Activated gamma-delta T cell treated with Interleukin-2 at 50 U/mL for 16 hours (primary cell): ENCODE measurements around the gene NUDT8.

Experiments used
- DNase-seq: peaks from one replicate; pipeline ENCODE4 v3.0.0-alpha.2; 2020

NUDT8 gene

DNA sequence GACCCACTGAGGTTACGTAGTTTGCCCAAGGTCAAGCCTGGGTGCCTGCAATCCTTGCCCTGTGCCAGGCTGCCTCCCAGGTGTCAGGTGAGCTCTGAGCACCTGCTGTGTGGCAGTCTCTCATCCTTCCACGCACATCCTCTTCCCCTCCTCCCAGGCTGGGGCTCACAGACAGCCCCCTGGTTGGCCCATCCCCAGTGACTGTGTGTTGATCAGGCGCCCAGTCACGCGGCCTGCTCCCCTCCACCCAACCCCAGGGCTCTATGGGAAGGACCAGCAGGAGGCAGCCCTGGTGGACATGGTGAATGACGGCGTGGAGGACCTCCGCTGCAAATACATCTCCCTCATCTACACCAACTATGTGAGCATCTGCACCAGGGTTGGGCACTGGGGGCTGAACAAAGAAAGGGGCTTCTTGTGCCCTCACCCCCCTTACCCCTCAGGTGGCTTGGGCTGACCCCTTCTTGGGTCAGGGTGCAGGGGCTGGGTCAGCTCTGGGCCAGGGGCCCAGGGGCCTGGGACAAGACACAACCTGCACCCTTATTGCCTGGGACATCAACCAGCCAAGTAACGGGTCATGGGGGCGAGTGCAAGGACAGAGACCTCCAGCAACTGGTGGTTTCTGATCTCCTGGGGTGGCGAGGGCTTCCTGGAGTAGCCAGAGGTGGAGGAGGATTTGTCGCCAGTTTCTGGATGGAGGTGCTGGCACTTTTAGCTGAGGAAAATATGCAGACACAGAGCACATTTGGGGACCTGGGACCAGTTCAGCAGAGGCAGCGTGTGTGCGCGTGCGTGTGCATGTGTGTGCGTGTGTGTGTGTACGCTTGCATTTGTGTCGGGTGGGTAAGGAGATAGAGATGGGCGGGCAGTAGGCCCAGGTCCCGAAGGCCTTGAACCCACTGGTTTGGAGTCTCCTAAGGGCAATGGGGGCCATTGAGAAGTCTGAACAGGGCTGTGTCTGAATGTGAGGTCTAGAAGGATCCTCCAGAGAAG, 44.6 kb downstream of the NUDT8 start:
- no peak for DNase-seq

DNA sequence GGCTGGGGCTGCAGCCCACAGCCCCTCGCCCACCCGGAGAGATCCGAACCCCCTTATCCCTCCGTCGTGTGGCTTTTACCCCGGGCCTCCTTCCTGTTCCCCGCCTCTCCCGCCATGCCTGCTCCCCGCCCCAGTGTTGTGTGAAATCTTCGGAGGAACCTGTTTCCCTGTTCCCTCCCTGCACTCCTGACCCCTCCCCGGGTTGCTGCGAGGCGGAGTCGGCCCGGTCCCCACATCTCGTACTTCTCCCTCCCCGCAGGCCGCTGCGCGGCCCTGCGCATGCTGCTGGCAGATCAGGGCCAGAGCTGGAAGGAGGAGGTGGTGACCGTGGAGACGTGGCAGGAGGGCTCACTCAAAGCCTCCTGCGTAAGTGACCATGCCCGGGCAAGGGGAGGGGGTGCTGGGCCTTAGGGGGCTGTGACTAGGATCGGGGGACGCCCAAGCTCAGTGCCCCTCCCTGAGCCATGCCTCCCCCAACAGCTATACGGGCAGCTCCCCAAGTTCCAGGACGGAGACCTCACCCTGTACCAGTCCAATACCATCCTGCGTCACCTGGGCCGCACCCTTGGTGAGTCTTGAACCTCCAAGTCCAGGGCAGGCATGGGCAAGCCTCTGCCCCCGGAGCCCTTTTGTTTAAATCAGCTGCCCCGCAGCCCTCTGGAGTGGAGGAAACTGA, 45.4 kb downstream of the NUDT8 start:
- DNase-seq = no peak

DNA sequence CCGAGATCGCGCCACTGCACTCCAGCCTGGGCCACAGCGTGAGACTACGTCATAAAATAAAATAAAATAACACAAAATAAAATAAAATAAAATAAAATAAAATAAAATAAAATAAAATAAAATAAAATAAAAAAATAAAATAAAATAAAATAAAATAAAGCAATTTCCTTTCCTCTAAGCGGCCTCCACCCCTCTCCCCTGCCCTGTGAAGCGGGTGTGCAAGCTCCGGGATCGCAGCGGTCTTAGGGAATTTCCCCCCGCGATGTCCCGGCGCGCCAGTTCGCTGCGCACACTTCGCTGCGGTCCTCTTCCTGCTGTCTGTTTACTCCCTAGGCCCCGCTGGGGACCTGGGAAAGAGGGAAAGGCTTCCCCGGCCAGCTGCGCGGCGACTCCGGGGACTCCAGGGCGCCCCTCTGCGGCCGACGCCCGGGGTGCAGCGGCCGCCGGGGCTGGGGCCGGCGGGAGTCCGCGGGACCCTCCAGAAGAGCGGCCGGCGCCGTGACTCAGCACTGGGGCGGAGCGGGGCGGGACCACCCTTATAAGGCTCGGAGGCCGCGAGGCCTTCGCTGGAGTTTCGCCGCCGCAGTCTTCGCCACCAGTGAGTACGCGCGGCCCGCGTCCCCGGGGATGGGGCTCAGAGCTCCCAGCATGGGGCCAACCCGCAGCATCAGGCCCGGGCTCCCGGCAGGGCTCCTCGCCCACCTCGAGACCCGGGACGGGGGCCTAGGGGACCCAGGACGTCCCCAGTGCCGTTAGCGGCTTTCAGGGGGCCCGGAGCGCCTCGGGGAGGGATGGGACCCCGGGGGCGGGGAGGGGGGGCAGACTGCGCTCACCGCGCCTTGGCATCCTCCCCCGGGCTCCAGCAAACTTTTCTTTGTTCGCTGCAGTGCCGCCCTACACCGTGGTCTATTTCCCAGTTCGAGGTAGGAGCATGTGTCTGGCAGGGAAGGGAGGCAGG, 46.2 kb downstream of the NUDT8 start, which contains the start of gene GSTP1:
Gene GSTP1 (plus strand): TSS at position 566 of the 958 bp plus-strand sequence. CDS start 32 bp downstream, at position 598.
- DNase-seq = peak; percentile 77

DNA sequence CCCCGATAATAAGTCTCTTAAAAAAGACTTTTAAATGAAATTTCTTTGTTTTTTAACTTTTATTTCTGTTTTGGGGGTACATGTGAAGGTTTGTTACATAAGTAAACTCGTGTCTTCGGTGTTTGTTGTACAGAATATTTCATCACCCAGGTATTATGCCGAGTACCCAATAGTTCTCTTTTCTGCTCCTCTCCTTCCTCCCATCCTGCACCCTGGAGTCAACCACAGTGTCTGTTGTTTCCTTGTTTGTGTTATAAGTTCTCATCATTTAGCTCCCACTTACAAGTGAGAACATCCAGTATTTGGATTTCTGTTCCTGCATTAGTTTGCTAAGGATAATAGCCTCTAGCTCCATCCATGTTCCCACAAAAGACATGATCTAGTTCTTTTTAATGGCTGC, 47.7 kb downstream of the NUDT8 start:
- DNase-seq = no peak

DNA sequence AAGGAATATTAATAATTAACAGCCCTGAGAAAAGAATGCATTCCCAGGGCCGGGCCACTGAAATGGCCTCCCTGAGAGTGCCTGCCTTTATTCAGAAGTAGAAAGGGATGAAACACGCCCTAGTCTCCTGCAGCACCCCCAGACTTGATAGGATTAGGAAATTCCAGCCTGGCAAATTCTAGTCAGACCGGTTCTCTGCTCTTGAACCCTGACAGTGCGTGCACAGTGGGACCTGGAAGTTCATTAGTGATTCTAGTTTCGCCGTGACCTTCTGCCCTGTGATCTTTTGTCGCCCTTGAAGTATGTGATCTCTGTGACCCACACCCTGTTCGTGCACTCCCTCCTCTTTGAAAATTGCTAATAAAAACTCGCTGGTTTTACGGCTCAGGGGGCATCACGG, 48.3 kb downstream of the NUDT8 start:
- no peak for DNase-seq

DNA sequence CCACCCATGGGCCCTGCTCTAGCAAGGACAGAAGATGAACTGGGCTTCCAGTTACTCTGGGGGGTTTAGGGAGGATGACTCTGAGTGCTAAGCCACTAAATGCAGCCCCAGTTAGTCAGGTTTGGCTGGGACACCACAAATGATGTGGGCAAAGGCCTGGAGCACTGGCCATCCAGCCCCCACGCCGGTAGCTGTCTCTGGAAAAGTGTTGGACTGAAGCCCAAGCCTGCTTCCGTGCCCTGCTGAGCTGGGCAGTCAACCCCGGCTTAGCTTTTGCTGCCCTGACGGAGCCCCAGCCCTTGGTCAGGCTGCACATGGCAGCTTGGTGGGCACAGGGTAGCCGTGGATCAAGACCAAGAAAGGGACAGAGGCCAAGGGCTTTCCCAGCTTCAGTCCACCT, 51.8 kb downstream of the NUDT8 start:
- no peak for DNase-seq
